22Rv1 (cell line): Measurements from ENCODE around the gene PDCL2.

Experiments used
- ZFX ChIP-seq: fragments of 450-650 bp; IDR thresholded peaks from 2 replicates; pipeline ENCODE4 v1.6.1; 2017; ENCODE audit warnings: antibody characterized with exemption, borderline replicate concordance
- TF ChIP-seq, protein P1 (sequence below): fragments of 450-650 bp; IDR thresholded peaks from 2 replicates; pipeline ENCODE4 v1.5.1; 2017; ENCODE audit warnings: mild to moderate bottlenecking

- TF ChIP-seq, protein P1, sequence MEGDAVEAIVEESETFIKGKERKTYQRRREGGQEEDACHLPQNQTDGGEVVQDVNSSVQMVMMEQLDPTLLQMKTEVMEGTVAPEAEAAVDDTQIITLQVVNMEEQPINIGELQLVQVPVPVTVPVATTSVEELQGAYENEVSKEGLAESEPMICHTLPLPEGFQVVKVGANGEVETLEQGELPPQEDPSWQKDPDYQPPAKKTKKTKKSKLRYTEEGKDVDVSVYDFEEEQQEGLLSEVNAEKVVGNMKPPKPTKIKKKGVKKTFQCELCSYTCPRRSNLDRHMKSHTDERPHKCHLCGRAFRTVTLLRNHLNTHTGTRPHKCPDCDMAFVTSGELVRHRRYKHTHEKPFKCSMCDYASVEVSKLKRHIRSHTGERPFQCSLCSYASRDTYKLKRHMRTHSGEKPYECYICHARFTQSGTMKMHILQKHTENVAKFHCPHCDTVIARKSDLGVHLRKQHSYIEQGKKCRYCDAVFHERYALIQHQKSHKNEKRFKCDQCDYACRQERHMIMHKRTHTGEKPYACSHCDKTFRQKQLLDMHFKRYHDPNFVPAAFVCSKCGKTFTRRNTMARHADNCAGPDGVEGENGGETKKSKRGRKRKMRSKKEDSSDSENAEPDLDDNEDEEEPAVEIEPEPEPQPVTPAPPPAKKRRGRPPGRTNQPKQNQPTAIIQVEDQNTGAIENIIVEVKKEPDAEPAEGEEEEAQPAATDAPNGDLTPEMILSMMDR = no peak
- TF ChIP-seq ZFX = no peak
These were observed 23.0 kb upstream of the PDCL2 start for GRCh38 chr4:55615008-55615407.
